ENCODE results near the gene NTSR1. TPM values are rescaled to one million over a fixed set of nuclear protein-coding genes. Genes with fewer than 3 reads are reported as not detected.

Gene NTSR1
- total and polyA plus RNA-seq, 2 experiments from 2014 or later = not detected

DNA sequence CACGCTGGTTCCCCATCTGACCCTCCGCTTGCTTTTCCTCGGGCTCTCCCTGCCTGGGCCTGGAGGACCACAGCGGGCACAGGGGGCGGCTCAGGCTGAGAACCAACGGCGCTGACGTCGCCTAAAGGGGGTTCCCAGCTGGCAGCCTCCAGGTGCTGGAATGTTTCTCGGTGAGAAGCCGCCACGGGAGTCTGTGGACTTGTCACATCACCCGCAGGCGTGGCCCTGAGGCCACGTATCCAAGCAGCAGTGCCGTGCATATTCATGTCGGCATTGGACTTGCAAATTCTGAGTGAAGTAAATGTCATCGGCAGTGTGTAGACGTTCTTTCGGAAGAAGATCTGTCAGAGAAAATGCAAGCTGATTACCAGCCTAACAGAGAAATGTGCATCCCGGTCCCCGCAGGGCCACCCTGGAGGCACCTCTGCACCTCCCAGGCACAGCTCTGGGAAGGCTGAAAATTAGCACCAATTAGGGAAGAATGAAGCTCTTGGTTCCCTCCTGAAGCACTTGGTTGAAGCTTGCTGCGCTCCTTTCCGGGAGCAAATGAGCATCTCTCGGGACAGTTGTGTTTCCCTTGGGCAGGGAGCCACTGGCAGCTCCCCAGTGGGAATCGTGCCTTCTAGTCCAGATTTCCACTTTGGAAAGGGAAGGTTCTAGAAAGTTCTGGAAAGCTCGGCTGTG lies 24.3 kb downstream of the NTSR1 start:
- Histone ChIP-seq H3K4me1 (ENCODE audit: insufficient read depth) (no peaks in the 10 kb centered on the region; the same call in 1 of the 2 replicates), H3K36me3 (ENCODE audit: low read depth) (no peaks in the 10 kb centered on the region), H3K4me3 (no peak overlapping the region), H3K9me2 (ENCODE audit: insufficient read depth) (no peaks in the 10 kb centered on the region), H3K9me3 (ENCODE audit: low read depth) (no peaks in the 10 kb centered on the region), H3K27me3 (replicated peaks; ENCODE audit: insufficient read depth) (peaks cover 5% of the 10 kb centered on the region), H3K4me2 (ENCODE audit: unreplicated experiment) (no peak overlapping the region), H2AFZ (no peak overlapping the region), H3F3A (ENCODE audit: insufficient read depth) (no peaks in the 10 kb centered on the region), H3K79me2 (ENCODE audit: insufficient read depth) (no peaks in the 10 kb centered on the region), H3K9ac (no peak overlapping the region), H3K27ac (no peak overlapping the region), H4K20me1 (ENCODE audit: insufficient read depth) (no peaks in the 10 kb centered on the region)
- TF ChIP-seq EZH2phosphoT487 (IDR thresholded peaks at IDR 0.05; ENCODE audit: insufficient read depth, low read depth) = no peak
- no peak for DNase-seq
- WGBS, 2 experiments (ENCODE audit: low coverage in 1 of 2, low lambda C conversion rate in 2 of 2, missing lambda C conversion rate in 2 of 2) = 83 to 85% methylated on average over 27 of the region's 27 CpGs
- in situ Hi-C loops (cut with MboI) = no loop called here

- Histone ChIP-seq H4K20me1 (ENCODE audit: insufficient read depth) (no peaks in the 10 kb centered on the region), H3K9ac (no peak overlapping the region), H3K4me1 (ENCODE audit: insufficient read depth) (no peaks in the 10 kb centered on the region; the same call in 1 of the 2 replicates), H3K4me3 (no peak overlapping the region), H2AFZ (no peak overlapping the region), H3F3A (ENCODE audit: insufficient read depth) (no peaks in the 10 kb centered on the region), H3K27me3 (replicated peaks; ENCODE audit: insufficient read depth) (peaks cover 5% of the 10 kb centered on the region), H3K4me2 (ENCODE audit: unreplicated experiment) (no peak overlapping the region), H3K79me2 (ENCODE audit: insufficient read depth) (no peaks in the 10 kb centered on the region), H3K27ac (no peak overlapping the region), H3K36me3 (ENCODE audit: low read depth) (no peaks in the 10 kb centered on the region), H3K9me3 (ENCODE audit: low read depth) (no peaks in the 10 kb centered on the region), H3K9me2 (ENCODE audit: insufficient read depth) (no peaks in the 10 kb centered on the region)
- TF ChIP-seq EZH2 (IDR thresholded peaks at IDR 0.05; ENCODE audit: insufficient read depth, poor library complexity, severe bottlenecking) = no peak
- no peak for TF ChIP-seq EZH2phosphoT487 (IDR thresholded peaks at IDR 0.05; ENCODE audit: insufficient read depth, low read depth)
- no peak for DNase-seq
- in situ Hi-C loops (cut with MboI) = no loop called here
Measured at GRCh38 chr20:62733526-62733842, 24.8 kb downstream of the NTSR1 start.

DNA sequence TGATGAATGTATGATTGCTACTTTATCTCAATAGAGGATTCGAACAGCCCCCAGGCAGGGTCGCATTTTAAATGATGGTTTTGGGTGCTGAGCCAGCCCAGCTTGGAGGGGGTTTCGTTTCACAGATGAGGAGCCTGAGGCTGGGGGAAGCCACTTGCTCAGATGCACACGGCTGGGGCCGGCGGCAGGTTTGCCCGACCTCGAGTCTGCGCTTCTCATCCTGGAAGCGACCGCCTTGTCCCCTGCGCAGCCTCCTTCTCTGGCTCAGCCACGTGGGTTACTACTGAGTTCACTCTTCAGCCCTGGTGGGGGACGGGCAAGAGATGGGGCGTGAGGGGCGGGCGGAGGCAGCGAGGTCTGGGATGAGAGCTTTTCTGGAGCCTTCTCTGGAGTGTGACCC lies 25.3 kb downstream of the NTSR1 start:
- no peak overlapping the region for H3K4me2 ChIP-seq (ENCODE audit: unreplicated experiment)
- WGBS, 2 experiments (ENCODE audit: low coverage in 1 of 2, low lambda C conversion rate in 2 of 2, missing lambda C conversion rate in 2 of 2) = 80 to 84% methylated on average over 15 to 18 of the region's 18 CpGs
- H3K36me3 ChIP-seq (ENCODE audit: low read depth) = no peaks in the 10 kb centered on the region
- H2AFZ ChIP-seq = no peak overlapping the region
- no peaks in the 10 kb centered on the region for H4K20me1 ChIP-seq (ENCODE audit: insufficient read depth)
- no peak for TF ChIP-seq EZH2phosphoT487 (IDR thresholded peaks at IDR 0.05; ENCODE audit: insufficient read depth, low read depth)
- no peaks in the 10 kb centered on the region for H3K79me2 ChIP-seq (ENCODE audit: insufficient read depth)
- H3K9ac ChIP-seq = no peak overlapping the region
- in situ Hi-C loops (cut with MboI) = no loop called here
- H3K4me1 ChIP-seq (ENCODE audit: insufficient read depth) = no peaks in the 10 kb centered on the region; the same call in 1 of the 2 replicates
- H3K27ac ChIP-seq = no peak overlapping the region
- peaks cover 4% of the 10 kb centered on the region for H3K27me3 ChIP-seq (replicated peaks; ENCODE audit: insufficient read depth)
- no peak overlapping the region for H3K4me3 ChIP-seq
- 0 out of 2 replicates have a peak, but pooled peaks cover 2% of the 10 kb centered on the region for H3F3A ChIP-seq (ENCODE audit: insufficient read depth)
- H3K9me2 ChIP-seq (ENCODE audit: insufficient read depth) = no peaks in the 10 kb centered on the region
- H3K9me3 ChIP-seq (ENCODE audit: low read depth) = no peaks in the 10 kb centered on the region
- no peak for DNase-seq

DNA sequence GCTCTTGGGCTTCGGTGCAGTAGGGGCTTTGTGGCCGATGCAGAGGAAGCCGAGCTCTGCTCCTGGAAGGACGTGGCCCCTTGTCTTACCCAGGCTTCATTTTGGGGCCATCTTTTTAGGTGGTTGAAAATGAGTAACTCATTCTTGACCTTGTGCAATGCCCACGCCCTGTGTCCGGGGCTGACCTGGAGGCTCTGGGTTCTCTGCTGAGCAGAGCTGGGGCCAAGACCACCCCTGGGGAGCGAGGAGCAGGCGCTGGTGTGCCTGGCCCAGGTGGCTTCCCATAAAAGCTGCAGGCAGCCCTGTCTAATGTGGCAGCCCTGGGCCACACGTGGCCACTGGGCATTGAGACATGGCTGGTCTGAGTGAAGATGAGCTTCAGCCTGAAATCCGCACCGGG lies 25.7 kb downstream of the NTSR1 start:
- H3K79me2 ChIP-seq (ENCODE audit: insufficient read depth) = no peaks in the 10 kb centered on the region
- no peaks in the 10 kb centered on the region for H3K27me3 ChIP-seq (replicated peaks; ENCODE audit: insufficient read depth)
- 0 out of 2 replicates have a peak, but pooled peaks cover 6% of the 10 kb centered on the region for H3F3A ChIP-seq (ENCODE audit: insufficient read depth)
- no peaks in the 10 kb centered on the region for H3K9me3 ChIP-seq (ENCODE audit: low read depth)
- H3K4me3 ChIP-seq = no peak overlapping the region
- H4K20me1 ChIP-seq (ENCODE audit: insufficient read depth) = no peaks in the 10 kb centered on the region
- H3K4me1 ChIP-seq (ENCODE audit: insufficient read depth) = peaks cover 3% of the 10 kb centered on the region
- no peaks in the 10 kb centered on the region for H3K36me3 ChIP-seq (ENCODE audit: low read depth)
- H2AFZ ChIP-seq = no peak overlapping the region
- no peak overlapping the region for H3K4me2 ChIP-seq (ENCODE audit: unreplicated experiment)
- DNase-seq = no peak
- TF ChIP-seq EZH2 (IDR thresholded peaks at IDR 0.05; ENCODE audit: insufficient read depth, poor library complexity, severe bottlenecking) (no peak), EZH2phosphoT487 (IDR thresholded peaks at IDR 0.05; ENCODE audit: insufficient read depth, low read depth) (no peak)
- H3K9ac ChIP-seq = no peak overlapping the region
- in situ Hi-C loops (cut with MboI) = no loop called here
- 88 to 91% methylated on average over 11 of the region's 11 CpGs for WGBS, 2 experiments (ENCODE audit: low coverage in 1 of 2, low lambda C conversion rate in 2 of 2, missing lambda C conversion rate in 2 of 2)
- H3K9me2 ChIP-seq (ENCODE audit: insufficient read depth) = no peaks in the 10 kb centered on the region
- no peak overlapping the region for H3K27ac ChIP-seq

DNA sequence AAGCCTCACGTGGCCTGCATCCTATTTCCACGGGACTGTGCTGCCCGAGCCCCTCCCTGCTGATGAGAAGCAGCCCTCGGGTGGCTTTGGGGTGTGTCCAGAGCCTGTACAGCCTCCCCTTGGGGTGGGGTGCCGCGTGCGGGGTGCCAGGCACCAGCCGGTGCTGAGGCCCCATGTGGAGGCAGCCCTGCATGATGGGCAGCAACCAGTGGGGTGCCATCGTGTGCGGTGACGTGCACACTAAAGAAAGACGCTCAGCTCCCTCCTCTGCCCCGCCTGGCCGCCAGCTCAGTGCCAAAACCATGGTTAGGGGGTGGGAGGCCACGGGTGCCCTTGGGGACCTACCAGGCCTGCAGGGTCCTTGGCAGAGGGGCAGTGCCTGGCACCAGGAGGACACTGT lies 26.2 kb downstream of the NTSR1 start:
- Histone ChIP-seq H3K79me2 (ENCODE audit: insufficient read depth) (no peaks in the 10 kb centered on the region), H3K4me3 (no peak overlapping the region), H3K9me2 (ENCODE audit: insufficient read depth) (no peaks in the 10 kb centered on the region), H4K20me1 (ENCODE audit: insufficient read depth) (no peaks in the 10 kb centered on the region), H3K27ac (no peak overlapping the region), H3K4me1 (ENCODE audit: insufficient read depth) (peaks cover 9% of the 10 kb centered on the region), H3F3A (ENCODE audit: insufficient read depth) (peaks cover 11% of the 10 kb centered on the region; the same call in 1 of the 2 replicates), H3K27me3 (replicated peaks; ENCODE audit: insufficient read depth) (no peaks in the 10 kb centered on the region), H2AFZ (no peak overlapping the region), H3K4me2 (ENCODE audit: unreplicated experiment) (no peak overlapping the region), H3K9me3 (ENCODE audit: low read depth) (no peaks in the 10 kb centered on the region), H3K36me3 (ENCODE audit: low read depth) (no peaks in the 10 kb centered on the region), H3K9ac (no peak overlapping the region)
- DNase-seq = no peak
- TF ChIP-seq EZH2 (IDR thresholded peaks at IDR 0.05; ENCODE audit: insufficient read depth, poor library complexity, severe bottlenecking) (no peak), EZH2phosphoT487 (IDR thresholded peaks at IDR 0.05; ENCODE audit: insufficient read depth, low read depth) (no peak)
- in situ Hi-C loops (cut with MboI) = no loop called here
- WGBS, 2 experiments (ENCODE audit: low coverage in 1 of 2, low lambda C conversion rate in 2 of 2, missing lambda C conversion rate in 2 of 2) = 61 to 73% methylated on average over 9 to 15 of the region's 15 CpGs
